ENCODE measurements around the gene LRRC10.

Gene LRRC10, protein sequence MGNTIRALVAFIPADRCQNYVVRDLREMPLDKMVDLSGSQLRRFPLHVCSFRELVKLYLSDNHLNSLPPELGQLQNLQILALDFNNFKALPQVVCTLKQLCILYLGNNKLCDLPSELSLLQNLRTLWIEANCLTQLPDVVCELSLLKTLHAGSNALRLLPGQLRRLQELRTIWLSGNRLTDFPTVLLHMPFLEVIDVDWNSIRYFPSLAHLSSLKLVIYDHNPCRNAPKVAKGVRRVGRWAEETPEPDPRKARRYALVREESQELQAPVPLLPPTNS

DNA sequence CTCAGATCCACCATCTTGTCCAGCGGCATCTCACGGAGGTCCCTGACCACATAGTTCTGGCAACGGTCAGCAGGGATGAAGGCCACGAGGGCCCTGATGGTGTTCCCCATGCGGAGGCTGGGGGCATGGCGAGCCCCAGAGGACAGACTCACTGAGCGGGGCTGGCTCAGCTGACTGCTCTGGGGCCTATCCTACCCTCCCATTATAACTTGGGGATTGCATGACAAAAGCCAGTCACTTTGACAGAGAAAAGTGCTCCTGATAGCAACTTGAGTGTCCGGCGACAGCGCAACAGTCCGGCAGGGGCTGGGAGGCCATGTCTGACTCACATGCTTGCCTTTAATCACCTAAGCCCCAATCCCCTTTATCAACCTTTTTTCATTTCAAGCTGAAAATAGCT is at the start of gene LRRC10:
TSS of gene LRRC10 (minus strand) at position 179 of the 400 bp plus-strand sequence. CDS start at position 110, 69 bp downstream.
- H3K4me3 ChIP-seq (ENCODE audit: low read depth, low read length): no peak within 1 kb of the TSS

DNA sequence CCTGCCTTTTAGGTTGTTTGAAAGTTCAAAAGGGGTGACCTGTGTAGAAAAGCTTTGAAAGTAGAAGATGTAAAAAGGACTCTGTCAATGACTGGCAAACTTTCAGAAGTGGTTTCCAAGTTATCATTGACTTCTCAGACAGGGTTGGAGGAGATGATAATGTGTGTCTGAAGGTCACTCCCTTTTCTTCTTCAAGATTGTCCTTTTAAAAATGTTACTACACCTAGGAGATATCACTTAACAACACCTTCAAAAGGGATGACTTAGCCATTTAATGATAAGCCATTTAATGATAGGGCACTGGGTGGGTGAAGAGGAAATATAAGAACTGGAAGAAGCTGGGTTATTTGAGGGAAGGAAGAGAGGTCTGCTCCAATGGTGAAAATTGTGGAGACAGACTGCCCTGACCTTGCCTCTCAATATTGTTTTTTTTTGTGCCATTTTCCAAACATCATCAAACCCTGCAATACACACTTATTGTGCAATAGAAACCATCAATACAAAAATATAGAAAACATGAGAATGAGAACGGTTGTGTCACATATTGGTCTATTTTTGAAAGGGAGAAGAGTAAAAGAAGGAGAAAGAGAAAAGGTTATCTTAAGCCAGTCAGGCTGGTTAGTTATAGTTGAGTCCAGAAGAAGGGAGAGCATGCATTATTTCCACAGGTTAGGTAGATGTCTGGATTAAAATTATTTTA is 49.6 kb upstream of the LRRC10 start:
- H3K4me3 ChIP-seq (ENCODE audit: low read depth, low read length): no peak overlapping the region

DNA sequence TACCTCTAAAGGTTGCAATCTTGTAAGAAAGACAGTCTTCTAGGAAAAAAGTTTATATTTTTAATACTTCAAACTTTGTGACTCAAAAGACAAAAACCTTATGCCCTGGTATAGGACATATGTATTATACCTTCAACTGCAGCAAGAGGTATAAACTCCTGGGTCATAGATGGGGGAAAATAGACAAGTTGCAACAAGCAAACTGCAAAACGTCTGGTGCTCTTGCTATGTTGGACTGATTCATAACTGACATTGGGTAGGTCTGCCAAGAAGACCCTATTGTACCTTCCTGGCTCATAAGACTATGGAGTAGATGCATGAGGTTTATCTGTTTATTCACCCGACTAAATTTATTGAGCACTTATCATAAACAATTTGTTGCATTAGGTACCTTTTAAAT is 47.5 kb upstream of the LRRC10 start:
- H3K4me3 ChIP-seq (ENCODE audit: low read depth, low read length): no peak overlapping the region

DNA sequence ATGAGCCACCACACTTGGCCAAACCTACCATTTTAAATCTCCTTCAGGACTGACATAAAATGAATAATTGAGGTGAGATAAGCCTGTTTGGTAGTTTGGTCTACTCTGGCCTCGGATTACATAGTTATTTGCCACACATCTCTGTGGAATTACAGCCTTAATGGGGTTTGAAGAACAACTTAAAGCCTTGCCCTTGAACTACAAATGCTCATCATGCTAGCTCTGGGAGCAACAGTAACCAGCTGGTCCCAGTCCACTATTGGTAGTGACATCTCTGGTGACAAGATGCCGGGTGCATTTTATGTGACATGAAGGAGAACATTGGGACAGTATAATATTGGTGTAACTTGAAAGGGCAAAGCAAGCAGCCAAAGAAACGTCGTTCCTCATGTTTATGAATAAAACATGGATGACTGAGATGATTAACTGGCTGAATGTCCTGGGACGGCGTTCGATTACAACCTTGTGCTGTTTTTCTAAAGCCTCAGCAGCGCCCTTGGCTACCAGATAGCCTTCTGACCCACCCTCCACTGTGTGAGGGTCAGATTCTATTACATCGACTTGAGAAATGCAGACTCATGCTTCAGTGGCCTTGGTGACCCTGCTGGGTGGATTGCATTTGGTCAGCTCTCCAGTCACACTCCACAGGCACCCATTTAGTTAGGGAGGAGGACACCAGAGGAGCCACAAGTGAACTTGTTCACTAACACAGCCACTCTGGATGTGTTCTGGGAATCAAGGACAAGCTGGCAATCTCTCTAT is 46.9 kb upstream of the LRRC10 start:
- no peak overlapping the region for H3K4me3 ChIP-seq (ENCODE audit: low read depth, low read length)

DNA sequence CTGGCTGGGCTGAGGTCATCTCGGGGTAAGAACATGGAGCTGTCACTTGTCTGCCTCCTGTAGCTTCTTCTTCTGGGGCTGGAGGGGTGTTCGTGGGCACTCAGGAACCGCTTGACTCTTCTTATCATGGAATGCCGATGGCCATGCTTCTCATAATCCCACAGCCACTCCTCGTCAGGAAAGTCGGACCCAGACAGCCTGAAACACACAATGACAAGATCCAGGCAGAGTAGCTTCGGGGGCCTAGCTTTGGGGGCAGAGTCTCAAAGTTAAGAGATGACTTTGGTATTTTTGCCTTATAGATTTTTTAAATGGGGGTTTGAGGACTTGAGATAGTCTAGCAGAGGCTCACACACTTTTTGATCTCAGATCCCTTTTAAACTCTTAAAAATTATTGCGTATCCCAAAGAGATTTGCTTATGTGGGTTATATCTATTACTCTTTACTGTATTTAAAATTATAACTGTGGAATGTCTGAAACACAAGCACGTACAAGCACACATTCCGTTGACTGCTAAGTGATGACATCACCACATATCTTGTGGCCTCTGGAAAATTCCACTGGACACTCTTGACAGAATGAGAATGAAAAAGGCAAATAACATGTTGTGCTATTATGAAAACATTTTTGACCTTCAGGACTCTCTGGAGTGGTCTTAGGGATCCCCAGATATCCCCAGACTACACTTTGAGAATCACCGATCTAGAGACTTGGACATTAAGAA is 45.1 kb upstream of the LRRC10 start:
- H3K4me3 ChIP-seq (ENCODE audit: low read depth, low read length): no peak overlapping the region

DNA sequence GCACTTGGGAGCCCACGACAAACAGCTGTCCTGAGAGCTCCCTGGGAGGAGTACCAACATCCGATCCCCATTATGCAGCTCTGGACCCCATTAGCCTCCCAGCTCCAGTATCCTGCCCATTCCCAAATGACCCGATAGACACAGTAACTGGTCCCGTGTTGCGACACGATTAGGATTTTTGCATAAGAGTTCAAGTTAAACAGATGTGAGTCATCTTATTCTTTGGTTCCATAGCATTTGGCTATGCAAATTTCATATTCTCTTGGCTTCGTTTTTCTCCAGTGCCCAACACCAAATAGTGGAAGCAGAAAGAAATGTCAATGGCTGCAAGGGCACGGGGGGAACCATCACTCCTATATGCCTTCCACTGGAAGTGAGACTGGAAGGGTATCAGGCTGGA is 43.0 kb upstream of the LRRC10 start:
- no peak overlapping the region for H3K4me3 ChIP-seq (ENCODE audit: low read depth, low read length)

DNA sequence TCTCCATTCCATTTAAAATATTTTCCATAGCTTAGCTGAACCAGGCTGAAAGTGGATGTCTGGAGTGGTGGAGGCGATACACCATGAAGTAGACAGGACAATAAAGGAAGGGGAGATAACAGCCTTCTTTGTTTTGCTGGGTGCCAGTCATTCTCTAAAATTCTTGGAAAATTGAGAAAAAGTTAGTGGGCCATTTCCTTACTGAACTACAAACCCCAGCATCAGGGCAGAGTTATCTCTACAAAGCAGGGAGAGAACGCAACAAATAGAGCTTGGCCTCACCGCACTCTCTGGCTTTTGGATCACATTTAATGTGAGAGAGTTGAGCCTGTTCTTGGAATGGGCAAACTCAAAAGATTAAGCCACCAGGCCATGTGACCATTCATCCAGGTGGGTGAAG is 41.2 kb upstream of the LRRC10 start:
- H3K4me3 ChIP-seq (ENCODE audit: low read depth, low read length): no peak overlapping the region

DNA sequence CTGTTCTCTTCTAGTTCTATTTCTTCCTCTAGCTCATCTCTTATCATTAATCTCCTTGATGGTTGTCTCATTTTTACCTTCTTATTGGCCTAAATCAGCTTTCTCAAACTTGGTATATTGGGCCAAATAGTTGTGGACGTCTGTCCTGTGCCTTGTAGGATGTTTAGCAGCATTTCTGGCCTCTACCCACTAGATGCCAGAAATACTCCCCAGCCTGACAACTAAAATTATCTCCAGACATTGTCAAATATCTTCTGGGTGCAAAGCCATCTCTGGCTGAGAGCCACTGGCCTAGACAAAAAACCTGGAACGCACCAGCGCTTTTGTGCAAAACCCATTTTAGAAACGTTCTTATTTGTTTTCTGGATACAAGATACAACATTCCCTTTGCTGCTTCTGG is 38.8 kb upstream of the LRRC10 start:
- H3K4me3 ChIP-seq (ENCODE audit: low read depth, low read length): no peak overlapping the region

DNA sequence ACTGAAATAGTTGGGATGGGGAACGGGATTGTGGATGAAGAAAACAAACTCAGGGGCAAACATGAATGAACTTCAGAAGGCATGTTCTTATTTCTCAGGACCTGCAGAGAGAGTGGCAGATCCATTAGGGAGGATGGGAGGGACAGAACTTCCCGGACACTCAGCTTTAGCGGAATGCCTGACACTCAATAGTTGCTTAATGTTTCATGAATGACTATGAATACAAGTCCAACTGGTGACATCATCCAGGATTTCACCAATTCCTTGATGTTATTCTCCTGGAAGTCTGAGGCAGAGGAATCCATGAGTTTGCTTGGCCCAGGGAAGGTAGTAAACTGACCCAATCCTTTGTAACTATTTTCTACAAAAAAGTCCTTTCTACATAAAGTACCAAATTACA is 37.8 kb upstream of the LRRC10 start:
- no peak overlapping the region for H3K4me3 ChIP-seq (ENCODE audit: low read depth, low read length)

DNA sequence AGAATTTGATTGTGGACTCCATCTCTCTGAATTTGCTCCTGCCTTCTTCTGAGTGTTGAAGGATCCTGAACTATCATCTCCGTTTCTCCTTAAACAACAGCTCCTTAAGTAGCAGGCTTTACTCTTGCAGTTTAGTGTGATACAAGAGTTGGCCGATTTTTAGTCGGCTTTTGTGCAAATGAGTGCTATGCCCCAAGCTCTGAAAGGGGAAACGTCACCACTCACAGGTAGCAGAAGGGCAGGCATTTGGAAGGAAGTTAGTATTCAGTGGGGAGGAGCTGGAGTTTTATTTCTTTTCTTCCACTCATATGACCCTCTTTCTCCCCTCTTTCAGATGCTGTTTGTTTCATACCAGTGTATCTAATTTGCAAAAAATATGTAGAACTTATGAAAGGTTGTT is 36.5 kb upstream of the LRRC10 start:
- H3K4me3 ChIP-seq (ENCODE audit: low read depth, low read length): no peak overlapping the region

DNA sequence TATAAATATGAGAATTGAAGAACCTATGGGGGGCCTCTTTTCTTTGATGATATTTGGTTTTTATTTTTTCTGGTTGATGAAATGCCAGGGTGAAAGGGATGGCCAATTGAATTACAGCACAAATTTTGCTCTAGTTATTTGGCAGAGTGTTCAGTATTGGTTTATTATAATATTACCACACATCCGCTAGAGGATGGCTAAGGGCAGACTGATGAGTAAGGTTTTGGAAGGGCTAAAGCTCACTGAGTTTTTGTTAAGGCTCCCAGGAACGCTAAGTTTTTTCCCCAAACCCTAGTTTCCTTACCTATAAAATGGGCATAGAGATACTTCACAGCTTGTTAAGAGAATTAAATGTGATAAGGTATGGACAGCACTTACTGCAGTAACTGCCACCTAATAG is 34.3 kb upstream of the LRRC10 start:
- no peak overlapping the region for H3K4me3 ChIP-seq (ENCODE audit: low read depth, low read length)

DNA sequence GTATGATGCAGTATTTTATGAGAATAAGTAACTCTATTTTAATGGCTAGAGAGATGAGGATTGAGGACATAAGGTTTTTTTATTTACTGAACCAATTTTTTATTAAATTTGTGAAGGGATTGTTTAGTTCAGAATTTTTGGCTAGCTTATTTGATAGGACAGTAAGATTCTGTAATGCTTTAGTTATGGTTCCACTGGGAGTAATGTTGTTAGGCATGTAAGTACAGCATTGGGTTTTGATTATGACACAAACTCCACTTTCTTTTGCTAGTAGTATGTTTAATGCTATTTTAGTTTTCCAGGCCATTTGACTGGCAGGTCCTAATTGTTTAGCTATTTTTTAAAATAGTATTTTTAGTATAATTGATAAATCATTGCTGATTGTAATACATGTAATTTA is 33.8 kb upstream of the LRRC10 start:
- H3K4me3 ChIP-seq (ENCODE audit: low read depth, low read length): no peak overlapping the region

DNA sequence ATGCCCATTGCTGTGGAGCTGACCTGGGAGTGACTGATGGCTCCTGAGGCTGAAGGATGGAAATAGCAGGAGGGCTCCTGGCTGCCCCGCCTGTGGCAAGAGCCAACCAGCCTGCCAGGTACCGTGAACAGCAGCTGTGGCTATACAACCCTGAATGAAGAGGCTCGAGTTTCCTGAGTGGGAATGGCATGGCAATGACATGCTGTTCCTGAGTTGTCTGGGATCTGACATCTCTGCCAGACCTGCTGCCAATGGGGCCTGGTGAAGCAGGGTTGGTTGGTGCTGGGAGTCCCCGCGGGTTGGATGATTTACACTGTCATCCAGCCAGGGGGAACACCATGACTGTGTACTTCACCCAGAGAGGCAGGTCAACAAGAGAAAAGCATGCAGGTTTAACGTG is 31.8 kb upstream of the LRRC10 start:
- H3K4me3 ChIP-seq (ENCODE audit: low read depth, low read length): no peak overlapping the region

DNA sequence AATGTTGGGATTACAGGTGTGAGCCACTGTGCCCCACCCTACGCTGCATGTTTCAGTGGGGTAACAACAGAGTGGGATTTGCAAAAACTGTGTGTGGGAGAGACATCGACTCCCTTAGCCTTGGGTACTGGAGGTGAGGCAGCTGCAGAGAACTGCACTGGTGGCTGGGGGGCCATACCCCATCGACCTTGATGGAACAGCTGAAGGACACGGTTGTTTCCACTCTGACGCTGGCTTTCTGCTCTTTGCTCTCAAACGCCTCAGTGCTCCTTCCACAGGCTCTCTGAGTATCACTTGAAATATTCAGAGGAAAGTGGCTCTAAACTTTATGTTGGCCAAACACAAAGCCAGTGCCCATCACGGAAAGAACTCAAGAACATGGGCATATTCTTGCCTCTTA is 30.8 kb upstream of the LRRC10 start:
- H3K4me3 ChIP-seq (ENCODE audit: low read depth, low read length): no peak overlapping the region

DNA sequence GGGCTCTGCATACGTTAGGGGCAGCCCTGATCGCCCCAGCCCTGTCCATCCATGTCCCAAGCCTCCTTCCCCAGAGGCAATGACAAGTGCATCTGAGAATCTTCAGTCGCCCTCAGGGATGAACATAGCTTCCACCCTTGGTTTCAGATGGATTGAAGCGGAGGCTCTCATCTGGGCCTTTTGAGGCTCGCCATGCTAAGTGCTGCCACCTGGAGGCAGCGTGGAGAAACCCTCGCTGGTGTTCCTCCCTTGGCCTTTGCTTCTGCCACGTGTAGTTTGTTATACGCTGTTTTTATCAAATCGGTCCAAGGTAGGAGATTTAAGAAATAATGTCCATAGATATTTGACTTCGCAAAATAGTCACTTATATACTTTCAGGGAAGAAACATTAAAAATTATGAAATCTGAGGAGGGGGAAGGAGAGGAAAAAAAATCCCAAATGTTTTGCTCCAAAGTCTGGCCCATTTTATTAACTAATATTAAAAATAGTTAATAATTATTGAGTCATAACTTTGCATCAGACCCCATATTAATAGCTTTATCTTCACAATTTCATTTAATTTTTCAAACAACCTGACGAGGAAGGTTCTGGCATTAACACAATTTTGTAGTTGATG is 28.8 kb upstream of the LRRC10 start:
- no peak overlapping the region for H3K4me3 ChIP-seq (ENCODE audit: low read depth, low read length)

DNA sequence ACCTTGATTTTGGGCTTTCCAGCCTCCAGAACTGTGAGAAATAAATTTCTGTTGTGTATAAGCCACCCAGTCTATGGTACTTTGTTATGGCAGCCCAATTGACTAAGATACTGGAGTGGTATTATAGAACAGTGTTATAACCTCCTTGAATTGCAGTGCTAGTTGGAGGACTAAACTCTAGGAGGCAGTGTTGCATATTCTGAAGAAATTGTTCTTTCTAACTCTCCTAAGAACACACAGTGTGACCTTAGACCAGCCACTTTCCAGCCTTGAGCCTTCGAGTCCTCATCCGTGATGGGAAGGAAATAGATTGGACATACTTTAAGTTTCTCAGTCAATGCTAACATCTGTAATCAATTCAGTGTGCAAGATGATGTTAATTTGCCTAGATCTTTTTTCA is 22.4 kb upstream of the LRRC10 start:
- no peak overlapping the region for H3K4me3 ChIP-seq (ENCODE audit: low read depth, low read length)

DNA sequence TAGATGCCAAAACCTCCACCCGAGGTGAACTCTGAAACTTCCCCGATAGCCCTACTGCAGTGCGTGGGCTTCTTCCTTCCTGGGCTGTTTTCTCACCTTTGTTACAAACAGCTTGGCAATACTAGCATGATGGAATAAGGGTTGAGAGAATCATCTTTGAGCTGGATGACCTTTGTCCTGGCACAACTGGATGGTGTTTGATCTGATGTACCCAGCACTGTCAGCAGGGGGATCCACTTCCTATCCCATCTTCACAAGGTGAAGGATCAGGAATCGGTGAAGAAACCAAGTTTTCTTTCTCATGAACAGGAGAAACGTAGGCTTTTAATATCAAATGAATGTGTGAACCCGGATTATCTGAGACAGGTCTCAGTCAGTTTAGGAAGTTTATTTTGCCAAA is 19.5 kb upstream of the LRRC10 start:
- no peak overlapping the region for H3K4me3 ChIP-seq (ENCODE audit: low read depth, low read length)

DNA sequence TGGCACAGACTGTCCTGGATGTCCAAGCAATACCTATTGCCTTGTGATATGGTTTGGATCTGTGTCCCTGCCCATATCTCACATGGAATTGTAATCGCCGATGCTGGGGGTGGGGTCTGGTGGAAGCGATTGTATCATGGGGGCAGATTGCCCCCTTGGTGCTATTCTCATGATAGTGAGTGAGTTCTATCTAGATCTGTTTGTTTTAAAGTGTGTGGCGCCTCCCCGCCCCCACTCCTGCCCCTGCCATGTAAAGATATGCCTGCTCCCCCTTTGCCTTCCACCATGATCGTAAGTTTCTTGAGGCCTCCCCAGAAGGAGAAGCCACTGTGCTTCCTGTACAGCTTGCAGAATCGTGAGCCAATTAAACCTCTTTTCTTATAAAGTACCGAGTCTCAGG is 16.8 kb upstream of the LRRC10 start:
- no peak overlapping the region for H3K4me3 ChIP-seq (ENCODE audit: low read depth, low read length)

DNA sequence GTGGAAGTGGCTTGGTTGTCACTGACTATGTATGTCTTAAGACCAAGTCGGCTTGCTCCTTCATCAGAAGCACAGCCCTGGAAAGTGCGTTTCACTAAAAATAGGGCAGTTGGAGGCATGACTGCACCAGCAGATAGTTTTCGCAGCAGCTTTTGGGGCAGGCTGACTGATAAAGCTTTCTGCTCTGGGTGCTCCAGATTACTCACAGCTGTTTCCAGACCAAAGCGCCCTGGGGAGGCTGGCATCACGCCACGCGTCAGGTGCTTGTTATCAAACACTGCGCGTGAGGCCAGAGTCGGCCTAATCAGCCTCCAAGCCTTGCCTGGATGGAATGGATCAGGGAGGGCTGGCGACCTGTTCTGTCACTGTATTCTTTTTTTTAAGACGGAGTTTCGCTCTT is 13.3 kb upstream of the LRRC10 start:
- no peak overlapping the region for H3K4me3 ChIP-seq (ENCODE audit: low read depth, low read length)

DNA sequence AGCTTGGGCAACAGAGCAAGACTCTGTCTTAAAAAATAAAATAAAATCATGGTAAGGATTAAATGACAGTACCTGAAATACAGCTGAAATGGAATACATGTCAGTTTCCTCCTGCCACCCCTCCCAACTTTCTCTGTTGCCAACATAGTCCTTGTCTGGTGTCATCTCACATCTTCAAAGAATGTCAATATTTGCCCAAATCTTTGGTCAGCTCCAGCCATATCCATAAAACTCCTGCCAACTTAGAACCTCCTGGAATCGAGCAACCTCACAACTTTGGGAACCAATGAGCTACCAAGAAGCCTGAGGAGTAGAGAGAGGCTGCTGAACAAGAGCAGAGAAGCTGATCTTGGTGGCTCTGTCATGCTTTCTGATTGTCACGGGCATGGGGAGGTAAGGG is 10.8 kb upstream of the LRRC10 start:
- H3K4me3 ChIP-seq (ENCODE audit: low read depth, low read length): no peak overlapping the region

DNA sequence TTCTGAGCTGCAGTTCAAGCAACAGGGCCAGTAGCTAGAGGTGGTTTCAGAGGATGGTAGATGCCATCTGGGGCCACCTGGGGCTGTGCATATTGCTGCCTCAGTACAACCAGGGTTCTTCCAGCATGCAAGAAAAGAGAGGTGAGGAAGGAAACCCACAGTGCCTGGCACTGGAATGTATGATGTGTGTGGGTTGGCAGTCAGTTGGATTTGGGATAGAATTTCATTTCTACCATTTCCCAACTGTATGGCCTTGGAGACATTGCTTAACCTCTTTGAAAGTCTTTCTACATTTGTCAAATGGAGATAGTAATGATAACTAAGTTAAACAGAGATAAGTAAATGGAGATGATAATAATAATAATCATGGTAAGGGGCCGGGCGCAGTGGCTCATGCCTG is 10.2 kb upstream of the LRRC10 start:
- no peak overlapping the region for H3K4me3 ChIP-seq (ENCODE audit: low read depth, low read length)

All from iPS-11a (cell line).